ENCODE measurements around the gene NRXN3.

Gene NRXN3

GRCh38 chr14:79298373-79298772 is 1128.2 kb downstream of the NRXN3 start:
- no peak for TF ChIP-seq CTCF (IDR thresholded peaks at IDR 0.05; ENCODE audit: low read length)
- TF ChIP-seq EZH2 (IDR thresholded peaks at IDR 0.05; ENCODE audit: borderline replicate concordance, low read length) = no peak
- no peak overlapping the region for H3K4me2 ChIP-seq (ENCODE audit: low read length)
- H3K27me3 ChIP-seq (ENCODE audit: insufficient read depth, low read length) = no peaks in the 10 kb centered on the region
- H3K9me3 ChIP-seq (ENCODE audit: low read length) = no peaks in the 10 kb centered on the region
- H3K4me3 ChIP-seq (ENCODE audit: low read depth, low read length, poor library complexity, severe bottlenecking) = no peak overlapping the region
- H3K9me2 ChIP-seq (ENCODE audit: low read depth, low read length) = no peaks in the 10 kb centered on the region
- no peaks in the 10 kb centered on the region for H4K20me1 ChIP-seq (ENCODE audit: insufficient read depth, low read length)
- no peaks in the 10 kb centered on the region for H3K79me2 ChIP-seq (ENCODE audit: insufficient read depth, low read length)
- no peaks in the 10 kb centered on the region for H3K4me1 ChIP-seq (ENCODE audit: insufficient read depth, low read length, severe bottlenecking)
- H3K36me3 ChIP-seq (ENCODE audit: insufficient read depth, low read length) = no peaks in the 10 kb centered on the region
- H3F3A ChIP-seq (ENCODE audit: insufficient read depth, low read length) = no peaks in the 10 kb centered on the region
- no peak overlapping the region for H2AFZ ChIP-seq (ENCODE audit: low read length)
- no peak overlapping the region for H3K27ac ChIP-seq (ENCODE audit: low read depth, low read length, poor library complexity, severe bottlenecking)
- no peak overlapping the region for H3K9ac ChIP-seq (ENCODE audit: low read length)

DNA sequence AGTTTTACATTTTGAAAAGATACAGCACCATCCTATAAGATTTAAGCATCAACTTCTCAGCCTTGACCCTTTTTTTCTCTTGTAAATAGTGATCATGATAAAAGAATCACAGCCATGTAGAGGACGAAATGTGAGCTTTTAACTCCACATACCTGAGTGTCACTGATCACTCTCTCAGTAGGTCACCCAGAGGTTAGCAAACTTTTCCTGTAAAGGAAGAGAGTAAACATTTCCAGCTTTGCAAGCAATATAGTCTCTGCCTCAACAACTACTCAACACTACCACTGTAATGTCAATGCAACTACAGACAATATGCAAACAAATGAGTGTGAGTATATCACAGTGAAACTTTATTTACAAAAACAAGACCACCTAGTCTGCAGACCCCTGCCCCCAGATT is 1129.0 kb downstream of the NRXN3 start:
- H3F3A ChIP-seq (ENCODE audit: insufficient read depth, low read length) = no peaks in the 10 kb centered on the region
- H2AFZ ChIP-seq (ENCODE audit: low read length) = no peak overlapping the region
- H3K4me2 ChIP-seq (ENCODE audit: low read length) = no peak overlapping the region
- no peaks in the 10 kb centered on the region for H3K79me2 ChIP-seq (ENCODE audit: insufficient read depth, low read length)
- no peak overlapping the region for H3K9ac ChIP-seq (ENCODE audit: low read length)
- H3K27me3 ChIP-seq (ENCODE audit: insufficient read depth, low read length) = no peaks in the 10 kb centered on the region
- H3K4me1 ChIP-seq (ENCODE audit: insufficient read depth, low read length, severe bottlenecking) = no peaks in the 10 kb centered on the region
- no peaks in the 10 kb centered on the region for H3K36me3 ChIP-seq (ENCODE audit: insufficient read depth, low read length)
- H4K20me1 ChIP-seq (ENCODE audit: insufficient read depth, low read length) = no peaks in the 10 kb centered on the region
- no peak overlapping the region for H3K4me3 ChIP-seq (ENCODE audit: low read depth, low read length, poor library complexity, severe bottlenecking)
- H3K9me2 ChIP-seq (ENCODE audit: low read depth, low read length) = no peaks in the 10 kb centered on the region
- TF ChIP-seq CTCF (IDR thresholded peaks at IDR 0.05; ENCODE audit: low read length) = no peak
- TF ChIP-seq EZH2 (IDR thresholded peaks at IDR 0.05; ENCODE audit: borderline replicate concordance, low read length) = no peak
- H3K9me3 ChIP-seq (ENCODE audit: low read length) = no peaks in the 10 kb centered on the region
- H3K27ac ChIP-seq (ENCODE audit: low read depth, low read length, poor library complexity, severe bottlenecking) = no peak overlapping the region

GRCh38 chr14:79304279-79304678 is 1134.1 kb downstream of the NRXN3 start:
- Histone ChIP-seq H3K4me1 (ENCODE audit: insufficient read depth, low read length, severe bottlenecking) (no peaks in the 10 kb centered on the region), H3K4me3 (ENCODE audit: low read depth, low read length, poor library complexity, severe bottlenecking) (no peak overlapping the region), H3K36me3 (ENCODE audit: insufficient read depth, low read length) (no peaks in the 10 kb centered on the region), H3K79me2 (ENCODE audit: insufficient read depth, low read length) (no peaks in the 10 kb centered on the region), H4K20me1 (ENCODE audit: insufficient read depth, low read length) (no peaks in the 10 kb centered on the region), H3K9me2 (ENCODE audit: low read depth, low read length) (no peaks in the 10 kb centered on the region), H3K9ac (ENCODE audit: low read length) (no peak overlapping the region), H3K27ac (ENCODE audit: low read depth, low read length, poor library complexity, severe bottlenecking) (no peak overlapping the region), H3K4me2 (ENCODE audit: low read length) (no peak overlapping the region), H2AFZ (ENCODE audit: low read length) (no peak overlapping the region), H3F3A (ENCODE audit: insufficient read depth, low read length) (no peaks in the 10 kb centered on the region), H3K9me3 (ENCODE audit: low read length) (no peaks in the 10 kb centered on the region), H3K27me3 (ENCODE audit: insufficient read depth, low read length) (no peaks in the 10 kb centered on the region)
- TF ChIP-seq EZH2 (IDR thresholded peaks at IDR 0.05; ENCODE audit: borderline replicate concordance, low read length) (no peak), CTCF (IDR thresholded peaks at IDR 0.05; ENCODE audit: low read length) (no peak)

Data from OCI-LY1 (cell line).